NCI-H1092 (cell line): ENCODE results near the gene CNTNAP2.

Experiments
- DNase-seq: peaks from one replicate; lab custom pipeline; 2025; lab: John Stamatoyannopoulos, UW

The CNTNAP2 gene

GRCh38 chr7:147014286-147014955 is 897.8 kb downstream of the CNTNAP2 start:
- no peak for DNase-seq

DNA sequence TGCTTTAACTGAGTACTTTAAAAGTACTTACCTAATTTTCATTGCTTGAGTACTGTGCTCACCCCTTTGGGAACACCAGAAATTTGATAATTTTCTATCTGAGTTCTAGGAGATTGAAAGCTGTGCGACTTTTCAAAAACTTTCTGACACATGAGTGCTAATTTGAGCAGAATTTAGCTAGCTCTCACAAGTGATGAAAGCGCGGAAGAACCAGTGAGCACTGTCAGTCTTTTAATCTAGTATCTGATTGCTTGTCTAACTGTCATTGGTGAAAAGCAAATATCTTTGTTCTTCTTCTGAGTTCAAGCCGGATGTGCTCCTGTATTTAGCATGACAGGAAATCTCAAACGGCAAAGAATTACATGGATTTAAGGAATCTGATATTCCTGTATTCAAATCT is 899.4 kb downstream of the CNTNAP2 start:
- DNase-seq = no peak

GRCh38 chr7:147022056-147022455 is 905.5 kb downstream of the CNTNAP2 start:
- DNase-seq = no peak

GRCh38 chr7:147023440-147023839 is 906.8 kb downstream of the CNTNAP2 start:
- DNase-seq = no peak

GRCh38 chr7:147029953-147030352 is 913.4 kb downstream of the CNTNAP2 start:
- no peak for DNase-seq

DNA sequence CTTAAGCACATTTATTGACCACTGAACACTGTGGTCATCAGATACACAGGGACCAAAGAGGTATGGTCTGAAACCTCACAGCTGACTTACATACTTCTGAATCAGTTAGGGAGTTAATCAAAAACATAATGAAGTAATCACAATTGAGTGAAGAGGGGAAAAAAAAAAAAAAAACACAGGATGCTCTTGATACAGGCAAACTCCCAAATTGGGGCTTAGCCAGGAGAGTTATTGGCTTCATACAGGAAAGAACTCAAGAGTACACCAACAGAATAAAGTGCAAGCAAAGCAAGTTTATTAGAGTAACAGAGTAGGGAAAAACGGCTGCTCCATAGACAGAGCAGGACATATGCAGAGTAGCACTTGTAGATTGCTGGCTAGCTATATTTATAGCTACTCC is 917.0 kb downstream of the CNTNAP2 start:
- no peak for DNase-seq

GRCh38 chr7:147041438-147041837 is 924.8 kb downstream of the CNTNAP2 start:
- no peak for DNase-seq

- no peak for DNase-seq
Observed at GRCh38 chr7:147044941-147045340, 928.3 kb downstream of the CNTNAP2 start.

DNA sequence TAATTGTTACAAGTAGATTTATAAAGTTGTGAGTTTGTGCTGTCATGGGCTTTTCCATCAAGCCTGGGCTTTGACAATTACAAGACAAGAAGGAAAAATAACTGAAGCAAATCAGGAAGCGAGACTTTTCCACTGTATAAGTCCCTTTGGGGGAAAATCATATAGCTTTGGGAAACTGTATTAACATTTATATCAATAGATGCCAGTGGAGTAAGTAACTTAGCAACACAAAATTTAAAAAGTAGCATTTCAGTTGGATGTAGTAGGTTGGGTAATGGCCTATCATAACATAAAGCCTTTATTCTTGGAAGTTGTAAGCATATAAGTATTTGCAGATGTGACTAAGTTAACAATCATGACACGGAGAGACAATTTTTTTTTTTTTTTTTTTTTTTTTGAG is 931.1 kb downstream of the CNTNAP2 start:
- no peak for DNase-seq

DNA sequence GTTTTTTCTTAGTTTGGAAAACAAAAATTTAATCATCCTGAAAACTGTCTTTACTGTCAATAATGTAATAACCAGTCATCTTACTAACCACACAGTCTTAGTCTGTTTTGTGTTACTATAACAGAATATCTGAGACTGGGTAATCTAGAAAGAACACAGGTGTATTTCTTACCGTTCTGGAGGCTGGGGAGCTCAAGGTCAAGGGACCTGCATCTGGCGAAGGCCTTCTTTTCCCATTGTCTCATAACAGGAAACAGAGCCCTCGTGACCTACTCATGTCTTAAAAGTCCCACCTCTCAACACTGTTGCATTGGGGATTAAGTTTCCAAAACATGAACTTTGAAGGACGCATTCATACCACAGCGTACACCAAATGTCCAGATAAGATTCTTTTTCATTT is 932.3 kb downstream of the CNTNAP2 start:
- no peak for DNase-seq

DNA sequence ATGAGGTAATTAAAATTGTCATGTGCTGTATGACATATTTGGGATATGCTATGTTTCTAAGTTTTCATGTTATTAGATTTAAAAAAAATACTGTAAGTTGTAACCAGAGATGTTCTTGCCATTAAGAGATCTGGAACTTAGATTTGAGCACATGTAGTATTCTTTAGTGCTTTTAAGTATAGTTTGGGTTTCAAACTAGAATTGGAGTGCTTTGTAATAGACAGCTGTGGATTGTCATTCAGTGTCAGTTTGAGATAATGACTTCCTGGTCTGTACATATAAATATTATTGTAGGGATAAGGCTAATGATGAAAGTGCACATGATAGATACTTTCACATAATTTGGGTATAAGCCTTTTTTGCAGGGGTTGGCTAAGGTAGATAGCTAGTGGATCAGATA is 936.2 kb downstream of the CNTNAP2 start:
- no peak for DNase-seq

DNA sequence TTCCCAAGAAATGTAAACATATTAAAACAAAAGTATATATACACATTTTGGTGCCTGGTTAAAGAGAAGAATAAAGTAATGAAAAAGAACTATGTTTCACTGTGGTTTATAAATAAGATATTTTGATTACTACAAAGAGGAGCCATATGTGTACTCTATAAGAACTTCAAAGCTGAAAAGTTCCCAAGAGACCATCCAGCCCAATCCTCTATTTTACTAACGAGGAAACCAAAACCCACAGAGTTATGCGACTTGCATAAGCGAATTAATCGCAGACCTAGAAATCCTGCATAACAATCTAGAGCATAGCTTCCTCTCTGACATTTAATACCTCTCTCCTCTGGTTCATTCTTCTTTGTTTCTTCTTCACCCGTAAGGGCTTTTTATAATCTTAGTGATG is 937.1 kb downstream of the CNTNAP2 start:
- DNase-seq = no peak

DNA sequence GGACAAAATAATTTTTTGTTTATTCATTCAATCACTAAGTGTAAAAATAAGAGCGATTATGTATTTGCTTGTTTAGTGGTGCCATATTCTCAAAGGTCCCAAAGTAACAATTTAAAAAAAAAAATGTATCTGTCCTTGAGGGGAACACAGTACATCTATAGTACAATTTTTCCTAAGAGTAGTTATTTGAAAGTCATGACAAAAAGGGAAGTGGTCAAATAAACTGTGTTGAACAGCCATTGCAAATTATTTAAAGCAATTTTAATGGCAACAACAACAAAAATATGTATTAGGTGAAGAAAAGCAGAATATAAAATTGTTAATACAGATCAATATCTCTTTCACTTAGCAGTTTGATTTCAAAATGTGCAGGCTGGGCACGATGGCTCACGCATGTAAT is 943.5 kb downstream of the CNTNAP2 start:
- DNase-seq = no peak

- DNase-seq = no peak
Observed at GRCh38 chr7:147062897-147063296, 946.3 kb downstream of the CNTNAP2 start.

DNA sequence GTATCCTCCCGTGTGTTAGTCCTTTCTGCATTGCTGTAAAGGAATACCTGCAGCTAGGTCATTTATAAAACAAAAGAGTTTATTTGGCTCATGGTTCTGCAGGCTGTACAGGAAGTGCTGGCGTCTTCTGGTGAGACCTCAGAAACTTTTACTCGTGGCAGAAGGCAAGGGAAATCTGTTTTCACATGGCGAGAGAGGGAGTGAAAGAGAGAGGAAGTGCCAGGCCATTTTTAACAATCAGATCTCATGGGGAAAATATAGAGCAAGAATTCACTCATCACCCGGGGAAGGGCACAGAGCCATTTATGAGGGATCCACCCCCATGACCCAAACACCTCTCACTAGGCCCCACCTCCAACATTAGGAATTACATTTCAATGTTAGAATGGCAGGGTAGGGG is 952.2 kb downstream of the CNTNAP2 start:
- no peak for DNase-seq

DNA sequence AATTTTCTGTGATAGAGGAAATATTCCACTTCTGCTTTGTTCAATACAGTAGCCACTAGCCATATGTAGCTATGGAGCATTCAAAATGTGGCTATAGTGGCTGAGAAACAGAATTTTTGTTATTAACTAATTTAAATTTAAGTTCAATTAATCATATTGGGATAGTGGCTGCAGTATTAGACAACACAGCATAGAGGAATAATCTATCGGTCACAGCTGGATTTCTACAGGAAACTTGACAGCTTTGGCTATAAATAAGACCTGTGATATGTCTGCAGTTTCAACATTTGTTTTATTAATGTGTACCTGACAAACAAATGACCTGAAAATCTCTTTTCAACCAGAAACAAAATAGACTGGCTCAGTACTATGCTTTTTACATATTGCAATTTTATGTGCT is 953.2 kb downstream of the CNTNAP2 start:
- DNase-seq = no peak

DNA sequence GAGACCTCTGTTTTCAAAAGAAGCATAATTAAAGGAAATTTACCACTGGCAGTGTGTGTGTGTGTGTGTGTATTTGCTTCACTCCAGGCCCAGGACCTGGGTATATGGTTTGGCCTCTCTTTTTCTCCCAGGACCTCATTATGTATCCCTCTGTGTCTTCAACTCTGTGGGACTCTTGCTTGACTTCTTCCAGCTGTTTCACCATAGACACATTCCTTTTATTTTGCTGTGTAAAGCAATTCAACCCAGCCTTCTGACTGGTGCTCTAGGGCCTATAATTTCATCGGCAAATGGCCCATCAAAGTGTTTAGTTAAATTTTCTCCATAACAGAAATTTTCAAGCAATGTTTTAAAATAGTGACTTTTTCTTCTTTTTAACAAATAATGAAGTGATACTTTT is 954.3 kb downstream of the CNTNAP2 start:
- no peak for DNase-seq

DNA sequence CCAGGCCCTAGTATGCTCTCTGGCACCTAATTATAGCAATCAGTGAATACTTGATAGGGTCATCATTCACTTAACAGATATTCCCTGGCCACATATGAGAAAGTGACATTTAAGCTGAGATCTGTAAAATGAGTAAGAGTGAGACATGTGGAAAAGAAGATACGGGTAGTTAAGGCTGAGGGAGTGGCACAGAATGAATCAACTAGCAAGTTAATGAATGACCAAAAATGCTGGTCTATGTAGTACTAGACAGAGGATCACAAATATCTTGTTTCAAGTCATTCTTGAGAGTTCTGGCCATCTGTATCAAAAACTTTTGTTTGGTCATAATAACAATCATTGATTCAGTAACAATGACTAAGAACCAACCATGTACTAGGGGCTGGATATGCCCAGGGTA is 954.9 kb downstream of the CNTNAP2 start:
- DNase-seq = no peak

DNA sequence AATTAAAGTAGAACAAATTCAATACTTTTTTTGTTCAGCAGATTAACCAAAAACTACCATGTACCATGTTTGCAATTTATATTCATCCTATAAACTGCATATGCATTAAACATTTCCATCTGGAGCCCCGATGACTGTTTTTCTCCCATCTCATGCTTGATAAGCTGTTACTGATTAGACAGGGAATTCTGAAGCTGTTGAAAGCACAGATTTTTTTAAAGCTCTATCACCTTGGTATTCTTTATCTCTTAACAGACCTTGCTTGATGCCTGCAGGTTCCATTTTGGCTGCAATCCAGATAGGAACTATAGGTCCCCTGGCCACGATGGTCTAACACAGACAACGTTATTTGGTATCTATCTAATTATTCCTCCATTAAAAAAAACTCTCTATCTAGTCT is 961.7 kb downstream of the CNTNAP2 start:
- no peak for DNase-seq

DNA sequence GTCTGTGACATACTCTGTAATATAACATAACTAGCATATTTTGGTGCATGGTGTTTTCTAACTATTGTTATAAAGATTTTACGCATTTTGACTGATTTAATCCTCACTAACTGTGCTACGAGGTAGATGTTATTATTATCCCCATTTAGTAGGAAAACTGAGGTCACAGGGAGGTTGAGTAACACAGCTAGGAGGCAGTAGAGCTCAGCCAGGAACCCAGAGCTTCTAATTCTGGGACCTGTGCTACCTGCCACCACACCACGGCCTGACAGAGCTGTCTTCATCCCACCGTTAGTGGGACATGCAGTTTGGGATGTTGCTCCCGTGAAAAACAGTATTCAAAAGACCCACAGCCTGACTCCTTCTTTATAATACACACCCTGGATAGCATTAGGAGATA is 962.5 kb downstream of the CNTNAP2 start:
- no peak for DNase-seq

DNA sequence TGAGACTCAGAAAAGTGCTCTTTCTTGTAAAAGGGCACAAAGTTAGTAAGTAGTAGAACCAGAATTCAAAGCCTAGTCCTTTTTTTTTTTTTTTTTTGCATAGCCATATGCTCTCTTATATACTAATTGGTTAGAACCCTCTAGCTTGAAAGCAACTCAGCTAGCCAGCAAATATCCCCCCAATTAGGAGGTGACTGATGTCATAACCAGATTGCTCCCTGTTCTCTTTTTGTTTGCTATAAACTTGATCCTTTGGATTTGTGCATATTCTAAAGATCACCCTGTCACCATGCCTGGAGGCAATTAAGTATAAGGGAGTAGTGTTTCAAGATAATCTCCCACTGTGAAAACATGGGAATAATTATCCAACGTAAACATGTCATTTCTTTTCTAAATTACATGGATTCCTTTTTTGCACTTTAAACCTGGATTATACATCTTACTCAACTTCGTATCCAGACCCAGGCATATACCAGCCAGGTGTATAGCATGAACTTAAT is 963.4 kb downstream of the CNTNAP2 start:
- DNase-seq = peak; percentile 21

- DNase-seq = no peak
Observed at GRCh38 chr7:147081117-147081516, 964.5 kb downstream of the CNTNAP2 start.

DNA sequence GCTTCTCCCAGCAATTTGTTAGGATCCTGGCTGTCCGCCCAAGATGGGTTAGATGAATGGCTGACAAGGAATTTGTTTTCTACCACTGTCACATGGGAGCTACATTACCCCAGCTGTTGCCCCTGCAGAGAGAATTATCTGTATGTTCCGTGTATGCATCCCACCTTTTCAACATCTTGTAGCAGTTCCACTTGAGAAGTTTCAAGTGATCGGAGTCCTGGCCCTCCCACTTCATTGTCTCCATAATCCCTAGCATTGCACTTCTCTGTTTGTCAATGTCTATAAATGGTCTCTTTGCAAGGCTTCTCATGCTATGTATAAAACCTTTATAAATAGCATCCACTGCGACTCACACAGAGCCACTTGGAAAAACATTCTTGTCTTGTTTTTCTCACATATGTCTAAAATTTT is 972.5 kb downstream of the CNTNAP2 start:
- no peak for DNase-seq

DNA sequence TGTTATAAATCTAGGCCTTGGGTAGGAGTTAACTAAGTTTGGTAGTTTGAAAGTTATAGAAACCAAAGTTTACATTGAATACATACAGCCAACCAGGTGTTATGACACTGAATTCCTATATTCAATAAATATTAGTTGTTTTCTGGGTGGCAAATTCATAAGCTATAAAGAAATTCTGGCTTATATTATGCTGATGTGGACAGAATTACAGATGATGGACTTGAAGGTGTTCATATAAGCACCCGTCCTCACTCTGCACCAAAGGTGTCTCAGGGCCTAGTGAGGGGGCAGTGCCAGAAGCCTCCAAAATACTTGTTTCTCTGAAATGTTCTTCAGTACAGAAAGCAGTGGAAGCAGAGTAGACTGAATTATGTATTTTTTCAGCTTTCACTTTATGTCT is 973.0 kb downstream of the CNTNAP2 start:
- no peak for DNase-seq
